ES-I3 (cell line): Measurements from ENCODE around the gene PGRMC2.
A peak's percentile ranks its signal among the peaks of the same experiment; 100 is the strongest.

ENCODE experiments used
- H3K36me3 ChIP-seq: 2 replicates; pipeline ENCODE4 v1.6.1; 2013; ENCODE audit warnings: mild to moderate bottlenecking, low read length, control low read depth, moderate library complexity; ENCODE audit not compliant: insufficient read depth
- H3K4me1 ChIP-seq: 2 replicates; pipeline ENCODE4 v1.6.1; 2013; ENCODE audit warnings: mild to moderate bottlenecking, control low read depth, low read length; ENCODE audit not compliant: insufficient read depth
- H3K9ac ChIP-seq: 2 replicates; pipeline ENCODE4 v1.6.1; 2013; ENCODE audit warnings: low read depth, mild to moderate bottlenecking, low read length, moderate library complexity
- H3K9me3 ChIP-seq: 2 replicates; pipeline ENCODE4 v1.6.1; 2013; ENCODE audit warnings: mild to moderate bottlenecking, low read length, moderate library complexity; ENCODE audit not compliant: control insufficient read depth, insufficient read depth

PGRMC2 gene, protein sequence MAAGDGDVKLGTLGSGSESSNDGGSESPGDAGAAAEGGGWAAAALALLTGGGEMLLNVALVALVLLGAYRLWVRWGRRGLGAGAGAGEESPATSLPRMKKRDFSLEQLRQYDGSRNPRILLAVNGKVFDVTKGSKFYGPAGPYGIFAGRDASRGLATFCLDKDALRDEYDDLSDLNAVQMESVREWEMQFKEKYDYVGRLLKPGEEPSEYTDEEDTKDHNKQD

DNA sequence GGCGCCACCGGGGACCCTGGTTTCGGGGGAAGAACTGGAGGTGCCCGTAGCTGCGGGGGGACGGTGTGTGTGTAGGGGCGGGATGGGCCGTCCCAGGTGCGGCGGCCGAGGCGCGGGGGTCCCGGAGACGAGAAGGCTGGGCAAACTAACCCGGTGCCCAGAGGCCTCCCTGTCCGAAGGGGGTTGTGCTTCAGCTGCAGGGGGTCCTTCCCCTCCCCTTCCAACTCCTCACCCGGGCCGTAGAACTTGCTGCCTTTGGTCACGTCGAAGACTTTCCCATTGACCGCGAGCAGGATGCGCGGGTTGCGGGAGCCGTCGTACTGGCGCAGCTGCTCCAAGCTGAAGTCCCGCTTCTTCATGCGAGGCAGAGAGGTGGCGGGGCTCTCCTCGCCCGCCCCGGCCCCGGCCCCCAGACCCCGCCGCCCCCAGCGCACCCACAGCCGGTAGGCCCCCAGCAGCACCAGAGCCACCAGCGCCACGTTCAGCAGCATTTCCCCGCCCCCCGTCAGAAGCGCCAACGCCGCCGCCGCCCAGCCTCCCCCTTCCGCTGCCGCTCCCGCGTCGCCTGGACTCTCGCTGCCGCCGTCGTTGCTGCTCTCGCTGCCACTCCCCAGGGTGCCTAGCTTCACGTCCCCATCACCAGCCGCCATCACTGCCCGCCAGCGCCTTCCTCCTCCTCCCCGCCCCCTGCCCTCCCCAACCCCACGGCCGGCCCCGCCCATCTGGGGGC, at the start of gene PGRMC2:
Gene PGRMC2 (minus strand): TSS at position 673 of the 730 bp plus-strand sequence. CDS start 23 bp downstream, at position 650.
- Histone ChIP-seq H3K36me3 (no peaks in the 10 kb centered on the region), H3K9me3 (no peaks in the 10 kb centered on the region), H3K4me1 (peaks cover 5% of the 10 kb centered on the region; the same call in 1 of the 2 replicates), H3K9ac (peak within 1 kb of the TSS; percentile 92)

DNA sequence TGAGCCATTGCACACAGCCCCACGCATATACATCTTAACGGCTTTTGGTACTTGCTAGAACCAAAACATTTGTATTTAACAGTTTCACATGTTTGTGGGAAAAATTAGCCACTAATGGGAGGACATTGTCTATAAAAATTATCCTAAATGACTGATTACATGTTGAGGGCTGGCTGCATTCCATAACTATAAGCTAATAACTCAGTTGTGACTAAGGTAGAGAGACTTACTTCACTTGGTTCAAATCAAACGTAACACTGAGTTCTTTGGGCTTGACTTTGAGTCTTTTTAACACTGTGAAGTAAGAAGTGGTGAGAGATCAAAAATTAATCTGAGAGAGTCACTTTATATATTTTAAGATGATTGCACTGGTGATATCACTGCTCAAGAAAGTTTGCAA, 47.9 kb upstream of the PGRMC2 start:
- H3K36me3 ChIP-seq, result no peaks in the 10 kb centered on the region
- H3K4me1 ChIP-seq, result no peaks in the 10 kb centered on the region
- H3K9me3 ChIP-seq, result no peaks in the 10 kb centered on the region
- H3K9ac ChIP-seq, result no peak overlapping the region

DNA sequence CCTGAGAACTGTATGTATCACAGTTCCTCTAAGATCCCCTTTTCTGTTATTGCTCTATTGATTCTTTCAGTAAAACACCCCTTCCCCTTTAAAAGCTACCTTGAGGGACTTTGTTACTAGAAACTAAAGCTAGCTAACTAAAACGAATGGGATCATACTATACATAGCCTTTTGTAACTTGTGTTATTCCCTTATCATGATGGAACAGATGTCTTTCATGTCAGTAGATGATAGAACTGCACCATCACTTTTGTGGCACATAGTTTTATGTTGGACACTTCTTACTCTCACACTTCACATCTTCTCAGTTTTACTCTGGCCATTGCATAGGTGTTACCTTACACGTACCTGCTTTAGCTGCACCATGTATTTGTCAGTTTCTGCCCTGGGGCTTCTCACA, 46.6 kb upstream of the PGRMC2 start:
- Histone ChIP-seq H3K9ac (no peak overlapping the region), H3K36me3 (no peaks in the 10 kb centered on the region), H3K4me1 (no peaks in the 10 kb centered on the region), H3K9me3 (no peaks in the 10 kb centered on the region)

DNA sequence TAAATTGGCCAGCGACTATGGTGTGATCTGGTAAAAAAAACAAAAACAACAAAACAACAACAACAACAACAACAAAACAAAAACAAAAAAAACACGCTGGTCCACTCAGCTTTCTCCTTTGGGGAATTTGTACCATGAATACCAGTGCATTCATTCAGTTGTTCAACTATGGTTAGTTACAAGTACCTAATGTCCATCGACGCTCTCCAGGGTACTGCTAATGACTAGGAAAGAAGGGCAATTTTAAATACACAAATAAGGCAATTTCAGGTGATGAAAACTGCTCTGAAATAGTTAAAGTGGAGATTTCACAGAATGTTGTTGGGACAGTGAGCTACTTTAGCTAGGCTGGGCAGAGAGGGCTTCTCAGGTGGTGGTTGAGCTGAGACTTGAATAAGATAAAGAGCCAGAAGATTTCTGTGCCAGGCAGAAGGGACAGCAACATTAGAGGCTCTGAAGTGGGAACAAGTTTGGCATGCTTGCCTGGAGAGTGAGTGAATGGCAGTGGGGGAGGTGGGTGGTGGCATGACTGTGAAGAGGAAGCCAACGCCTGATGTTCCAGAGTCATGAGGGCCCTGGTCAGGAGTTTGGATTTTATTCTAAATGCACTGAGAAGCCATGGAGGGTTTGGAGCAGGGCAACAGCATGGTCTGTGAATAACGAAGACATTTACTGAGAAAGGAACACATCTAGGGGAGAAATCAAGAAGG, 45.9 kb upstream of the PGRMC2 start:
- H3K4me1 ChIP-seq, result no peaks in the 10 kb centered on the region
- no peaks in the 10 kb centered on the region for H3K9me3 ChIP-seq
- no peaks in the 10 kb centered on the region for H3K36me3 ChIP-seq
- no peak overlapping the region for H3K9ac ChIP-seq

DNA sequence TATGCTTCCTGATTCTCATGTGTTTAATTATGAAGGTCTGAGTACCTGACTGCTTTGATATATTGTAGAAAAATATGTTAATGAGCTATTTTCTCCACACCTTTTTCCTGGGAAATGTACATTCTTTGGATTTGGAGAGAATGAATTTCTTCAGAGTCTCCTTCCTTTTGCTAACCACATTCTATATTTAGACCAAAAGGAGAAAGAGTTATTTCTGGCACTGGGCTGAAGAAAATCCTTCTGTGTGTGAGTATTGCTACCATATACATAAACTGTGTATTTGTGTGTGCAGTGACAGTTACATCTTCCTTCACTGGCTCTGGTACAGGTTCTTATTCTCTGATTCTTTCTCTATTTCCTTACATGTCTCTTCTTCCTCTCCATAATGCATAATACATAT, 44.5 kb upstream of the PGRMC2 start:
- Histone ChIP-seq H3K9me3 (no peaks in the 10 kb centered on the region), H3K9ac (no peak overlapping the region), H3K36me3 (no peaks in the 10 kb centered on the region), H3K4me1 (no peaks in the 10 kb centered on the region)

DNA sequence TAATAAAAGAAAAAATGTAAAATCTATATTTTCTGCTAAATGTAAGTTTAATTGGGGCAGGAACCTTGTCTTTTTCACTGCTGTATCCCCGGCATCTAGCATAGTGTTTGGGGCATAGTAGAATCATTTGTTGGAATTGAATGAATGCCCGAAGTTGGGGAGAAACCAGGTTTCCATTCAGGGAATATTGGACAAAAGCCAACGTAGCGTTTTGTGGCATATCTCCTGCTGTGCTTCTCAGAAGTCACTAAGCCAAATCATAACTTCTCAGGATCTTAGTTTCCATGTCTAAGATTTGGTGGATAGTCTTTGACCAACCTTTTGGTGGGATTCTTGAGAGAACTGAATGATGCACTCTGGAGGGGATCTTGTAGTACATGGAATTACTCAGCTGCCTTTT, 42.0 kb upstream of the PGRMC2 start:
- Histone ChIP-seq H3K4me1 (no peaks in the 10 kb centered on the region), H3K9ac (no peak overlapping the region), H3K36me3 (no peaks in the 10 kb centered on the region), H3K9me3 (no peaks in the 10 kb centered on the region)

DNA sequence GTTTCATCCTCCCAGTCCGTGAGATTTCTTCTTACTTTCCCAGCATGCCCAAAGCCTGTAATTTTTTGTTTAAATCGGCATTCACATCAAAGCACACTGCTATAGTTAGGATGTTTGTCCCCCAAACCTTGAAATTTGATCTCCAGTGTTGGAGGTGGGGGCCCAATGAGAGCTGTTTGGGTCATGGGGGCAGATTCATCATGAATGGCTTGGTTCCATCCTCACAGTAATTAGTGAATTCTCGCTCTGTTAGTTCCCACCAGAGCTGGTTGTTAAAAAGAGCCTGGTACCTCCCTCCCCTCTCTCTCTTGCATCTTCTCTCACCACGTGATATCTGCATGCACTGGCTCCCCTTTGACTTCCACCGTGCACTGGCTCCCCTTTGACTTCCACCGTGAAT, 40.5 kb upstream of the PGRMC2 start:
- H3K9me3 ChIP-seq, result no peaks in the 10 kb centered on the region
- no peaks in the 10 kb centered on the region for H3K4me1 ChIP-seq
- H3K9ac ChIP-seq, result no peak overlapping the region
- H3K36me3 ChIP-seq, result no peaks in the 10 kb centered on the region

DNA sequence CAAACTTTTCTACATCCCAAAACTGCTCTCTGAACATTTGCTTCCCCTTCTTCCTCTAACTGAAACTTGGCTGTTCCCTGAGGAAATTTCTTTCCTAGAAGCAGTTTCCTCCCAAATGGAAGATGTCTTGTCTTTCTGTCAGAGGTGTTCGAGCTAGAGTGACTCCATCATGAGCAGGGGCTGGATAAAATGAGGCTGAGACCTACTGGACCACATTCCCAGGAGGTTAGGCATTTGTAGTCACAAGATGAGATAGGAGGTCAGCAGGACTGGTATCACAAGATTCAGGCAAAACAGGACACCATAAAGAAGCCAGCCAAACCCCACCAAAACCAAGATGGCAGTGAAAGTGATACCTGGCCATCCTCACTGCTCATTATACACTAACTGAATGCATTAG, 35.8 kb upstream of the PGRMC2 start:
- H3K4me1 ChIP-seq, result peaks cover 5% of the 10 kb centered on the region

DNA sequence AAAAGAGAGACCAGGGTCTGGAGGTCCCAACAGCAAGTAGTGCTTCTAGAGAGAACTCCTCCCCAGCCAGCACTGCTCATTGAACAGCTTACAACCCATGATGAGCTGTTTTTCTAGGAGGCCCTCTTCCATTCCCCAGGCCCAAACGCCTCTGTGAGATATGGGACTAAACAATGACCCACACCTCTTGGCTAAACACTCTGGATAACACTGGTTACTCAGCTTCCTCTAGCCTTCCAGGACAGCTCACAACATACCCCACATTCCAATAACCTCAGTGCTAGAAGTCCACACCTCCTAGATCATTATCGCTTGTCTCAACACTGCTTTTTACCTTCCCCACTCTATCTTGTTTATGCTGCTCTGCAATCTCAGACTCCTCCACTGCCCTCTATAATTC, 35.4 kb upstream of the PGRMC2 start:
- Histone ChIP-seq H3K9ac (no peak overlapping the region), H3K9me3 (no peaks in the 10 kb centered on the region), H3K36me3 (no peaks in the 10 kb centered on the region), H3K4me1 (peaks cover 5% of the 10 kb centered on the region)

More for the DNA sequence above, 35.8 kb upstream of the PGRMC2 start:
- Histone ChIP-seq H3K9ac (no peak overlapping the region), H3K9me3 (no peaks in the 10 kb centered on the region), H3K36me3 (no peaks in the 10 kb centered on the region)

DNA sequence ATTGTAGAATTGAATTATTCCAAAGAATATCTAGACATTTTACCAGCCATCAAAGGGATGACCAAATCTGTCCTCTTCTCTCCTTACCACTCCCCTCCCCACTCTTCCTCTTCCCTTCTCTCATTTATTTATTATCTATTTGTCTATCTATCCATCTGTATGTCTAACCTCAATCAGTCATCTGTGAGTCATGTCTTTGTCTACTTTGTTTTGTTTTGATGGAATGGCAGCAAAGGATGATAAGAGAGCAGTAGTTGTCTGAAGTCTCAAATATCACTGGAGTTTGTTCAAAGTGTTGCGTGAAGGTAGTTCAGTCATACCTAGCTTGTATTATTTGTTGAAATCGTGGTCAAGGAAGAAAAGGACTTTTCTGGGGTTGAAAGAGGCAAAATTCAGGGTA, 34.7 kb upstream of the PGRMC2 start:
- Histone ChIP-seq H3K9ac (no peak overlapping the region), H3K9me3 (no peaks in the 10 kb centered on the region), H3K4me1 (peaks cover 5% of the 10 kb centered on the region), H3K36me3 (no peaks in the 10 kb centered on the region)

DNA sequence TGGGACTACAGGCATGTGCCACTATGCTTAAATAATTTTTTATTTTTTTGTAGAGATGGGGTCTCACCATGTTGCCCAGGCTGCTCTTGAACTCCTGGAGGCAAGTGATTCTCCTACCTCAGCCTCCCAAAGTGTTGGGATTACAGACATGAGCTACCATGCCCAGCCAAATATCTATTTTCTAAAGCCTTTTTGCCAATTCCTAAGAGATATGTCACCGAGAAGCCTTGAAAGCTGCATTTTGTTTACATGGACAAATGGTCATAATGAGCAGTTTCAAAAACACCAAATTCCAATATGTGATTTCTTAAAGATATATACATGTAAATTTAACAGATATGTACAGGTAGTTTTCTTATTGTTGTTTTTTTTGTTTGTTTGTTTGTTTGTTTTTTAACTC, 33.0 kb upstream of the PGRMC2 start:
- no peaks in the 10 kb centered on the region for H3K9me3 ChIP-seq
- no peak overlapping the region for H3K9ac ChIP-seq
- H3K4me1 ChIP-seq, result peaks cover 5% of the 10 kb centered on the region
- no peaks in the 10 kb centered on the region for H3K36me3 ChIP-seq

DNA sequence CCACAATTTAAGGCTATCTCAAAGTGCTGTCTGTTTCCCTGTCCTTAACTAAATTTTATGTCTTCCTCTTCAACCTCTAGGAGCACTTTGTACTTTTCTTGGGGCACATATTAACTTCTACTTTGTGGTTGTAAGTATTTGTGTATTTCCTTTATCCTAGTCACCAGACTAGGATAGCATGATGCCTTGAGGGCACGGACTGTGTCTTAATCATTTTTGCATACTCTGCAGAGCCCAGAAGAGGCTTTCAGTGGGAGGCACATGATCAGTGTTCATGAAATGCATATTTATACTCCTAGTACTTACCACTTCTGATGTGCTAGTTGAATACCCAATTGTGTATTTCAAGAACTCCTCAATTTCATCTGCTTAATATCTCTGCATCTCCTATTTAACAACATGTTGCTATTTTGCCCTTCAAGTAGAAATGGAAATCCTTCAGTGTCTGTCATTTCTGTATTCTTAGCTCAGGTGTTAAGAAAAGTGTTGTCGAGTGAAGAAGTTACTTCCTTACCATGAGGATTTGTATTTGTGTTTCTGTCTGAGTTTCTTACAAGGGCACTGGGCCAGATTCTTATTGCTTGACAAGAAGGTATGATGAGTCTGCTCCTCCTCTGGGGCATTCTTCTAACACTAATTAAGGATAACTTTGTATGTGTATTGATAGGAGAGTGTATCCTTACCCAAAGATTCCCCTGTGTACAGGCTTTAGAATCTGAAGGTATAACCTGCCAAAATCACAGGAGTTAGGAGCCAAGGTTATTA, 28.3 kb upstream of the PGRMC2 start:
- no peak overlapping the region for H3K9ac ChIP-seq
- H3K9me3 ChIP-seq, result no peaks in the 10 kb centered on the region
- H3K36me3 ChIP-seq, result no peaks in the 10 kb centered on the region
- H3K4me1 ChIP-seq, result no peaks in the 10 kb centered on the region; the same call in 1 of the 2 replicates

DNA sequence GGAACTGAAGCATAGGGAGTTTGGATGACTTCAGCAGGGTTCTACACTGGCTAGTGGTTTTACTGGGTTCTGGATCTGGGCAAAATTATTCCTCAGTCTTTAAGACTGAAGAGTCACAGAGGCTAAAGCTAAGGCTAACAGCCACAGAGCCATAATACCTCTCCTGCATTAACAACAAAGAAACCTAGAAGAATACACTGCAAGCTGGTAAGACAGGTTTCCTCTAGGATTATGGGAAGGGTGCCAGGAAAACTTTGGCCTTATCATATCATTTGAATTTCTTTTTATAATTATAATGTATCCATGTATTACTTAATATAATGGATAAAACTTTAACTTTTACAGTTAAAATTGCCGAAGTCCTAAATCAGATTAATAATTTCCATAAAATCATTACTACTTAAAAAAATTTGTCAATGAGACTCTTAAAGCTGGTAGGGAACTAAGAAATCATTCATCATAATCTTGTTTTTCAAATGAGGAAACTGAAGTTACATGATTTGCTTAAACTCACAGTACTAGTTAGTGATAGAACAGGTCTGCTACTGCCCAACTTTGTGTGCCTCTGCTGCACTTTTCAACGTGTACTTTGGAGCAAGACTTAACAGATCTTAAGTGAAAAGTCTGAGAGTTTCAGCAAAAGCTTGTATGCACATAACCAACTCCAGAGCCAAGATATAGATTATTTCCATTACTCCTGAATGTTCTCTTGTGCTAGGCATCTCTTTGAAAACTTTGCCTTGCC, 24.2 kb upstream of the PGRMC2 start:
- Histone ChIP-seq H3K36me3 (no peaks in the 10 kb centered on the region), H3K9me3 (no peaks in the 10 kb centered on the region), H3K4me1 (no peaks in the 10 kb centered on the region), H3K9ac (no peak overlapping the region)

DNA sequence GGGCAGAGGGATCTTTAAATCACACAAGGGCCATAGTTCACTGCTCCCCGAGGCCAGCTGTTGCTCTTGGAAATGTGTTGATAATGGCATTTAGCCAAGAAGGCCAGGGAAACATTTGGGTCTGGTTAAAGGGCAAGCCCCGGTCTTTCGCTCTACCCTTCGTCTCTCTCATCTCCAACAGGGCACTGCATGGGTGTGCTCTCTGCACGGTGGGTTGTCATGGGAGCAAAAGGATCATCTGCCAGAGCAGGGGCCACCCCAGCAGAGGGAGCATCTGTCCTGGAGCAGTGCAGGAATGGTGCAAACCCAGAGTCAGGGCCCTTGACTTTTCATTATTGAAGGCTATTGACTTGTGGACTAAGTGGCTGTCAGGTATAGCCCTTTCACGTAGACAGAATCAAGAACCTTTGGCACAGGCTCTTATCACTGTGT, 22.7 kb upstream of the PGRMC2 start:
- Histone ChIP-seq H3K4me1 (peaks cover 3% of the 10 kb centered on the region; the same call in 1 of the 2 replicates), H3K36me3 (no peaks in the 10 kb centered on the region), H3K9me3 (no peaks in the 10 kb centered on the region), H3K9ac (no peak overlapping the region)
